HCT116 (cell line): ENCODE results near the gene PPP6R3. TPM values are rescaled to one million over a fixed set of nuclear protein-coding genes. Genes with fewer than 3 reads are reported as not detected.

ENCODE experiments used
- ATAC-seq: fragments of 200-7000 bp; cut with Tn5 transposase; 2 replicates; pipeline ENCODE4 v1.9.1; 2020; ENCODE audit warnings: mild to moderate bottlenecking, moderate library complexity
- BruUV-seq: library from RNA; stranded (reverse); fragments of 400-500 nt; replicated peaks from 2 replicates; lab custom pipeline; 2021; lab: Mats Ljungman, UMichigan
- CTCF ChIA-PET: fragments of 300-600 bp; sonication (Branson Sonifier 250); formaldehyde crosslinking; loops from one replicate; lab custom pipeline; 2021; ENCODE audit warnings: antibody characterized with exemption; lab: Charles Lee
- POLR2A ChIA-PET: fragments of 300-600, 350-600 bp; sonication (Branson Sonifier 250); formaldehyde crosslinking; loops from one replicate; lab custom pipeline; 2021; ENCODE audit warnings: antibody characterized with exemption; lab: Charles Lee
- RAD21 ChIA-PET, 2 experiments: fragments of 300-600 bp; sonication (Branson Sonifier 250); formaldehyde crosslinking; loops; one replicate each; lab custom pipeline; 2023; ENCODE audit warnings: low total read pairs in 2 of 2; ENCODE audit not compliant: uncharacterized antibody in 2 of 2, unreplicated experiment in 2 of 2, low non-redundant PET in 1 of 2; lab: Charles Lee
- DNase-seq: peaks from one replicate; pipeline ENCODE4 v3.0.0-alpha.2; 2010; ENCODE audit warnings: low read depth, low spot score
- H2AFZ ChIP-seq: fragments of 200-600 bp; shearing (Covaris generic), sonication (generic); 2 replicates; pipeline ENCODE4 v1.6.1; 2017; ENCODE audit warnings: low read depth, mixed run types, mixed read lengths, antibody characterized with exemption, low read length; ENCODE audit not compliant: poor library complexity, severe bottlenecking
- H3K27ac ChIP-seq: 2 replicates; pipeline ENCODE4 v1.5.1; 2012; ENCODE audit warnings: low read depth, low read length
- H3K27me3 ChIP-seq: fragments of 200-600 bp; sonication (generic); 2 replicates; pipeline ENCODE4 v1.6.1; 2016; ENCODE audit warnings: mixed run types, low read length, mixed read lengths; ENCODE audit not compliant: insufficient read depth
- H3K36me3 ChIP-seq, 2 experiments: fragments of 200-500 bp in 1 of 2; fragments of 200-600 bp in 1 of 2; sonication (Bioruptor generic) in 1 of 2; sonication (generic) in 1 of 2; 2 replicates each; pipeline versions ENCODE4 v1.5.1 to v1.6.1; 2014 to 2016; ENCODE audit warnings: low read length in 2 of 2, inconsistent platforms in 1 of 2, mixed read lengths in 1 of 2, mixed run types in 1 of 2; ENCODE audit not compliant: insufficient read depth in 2 of 2, control insufficient read depth in 1 of 2
- H3K4me1 ChIP-seq, 2 experiments: fragments of 200-600 bp in 1 of 2; sonication (generic) in 1 of 2; 2 replicates each; pipeline versions ENCODE4 v1.5.1 to v1.6.1; 2012 to 2017; ENCODE audit warnings: low read length in 2 of 2, inconsistent platforms in 1 of 2, mild to moderate bottlenecking in 1 of 2, mixed read lengths in 1 of 2, mixed run types in 1 of 2, moderate library complexity in 1 of 2; ENCODE audit not compliant: insufficient read depth in 2 of 2, control insufficient read depth in 1 of 2
- H3K4me2 ChIP-seq: fragments of 200-600 bp; sonication (generic); 2 replicates; pipeline ENCODE4 v1.6.1; 2017; ENCODE audit warnings: mixed run types, low read length, mixed read lengths
- H3K4me3 ChIP-seq, 2 experiments: fragments of 200-600 bp in 1 of 2; sonication (generic) in 1 of 2; replicated peaks in 1 of 2; 2 replicates each; pipeline ENCODE4 v1.5.1; 2011 to 2016; ENCODE audit warnings: low read length in 2 of 2, control low read depth in 1 of 2, low read depth in 1 of 2, mild to moderate bottlenecking in 1 of 2, mixed read lengths in 1 of 2, mixed run types in 1 of 2
- H3K79me2 ChIP-seq: fragments of 200-600 bp; sonication (generic); 2 replicates; pipeline ENCODE4 v1.6.1; 2017; ENCODE audit warnings: mild to moderate bottlenecking, mixed run types, low read length, moderate library complexity, mixed read lengths; ENCODE audit not compliant: insufficient read depth
- H3K9ac ChIP-seq: fragments of 200-600 bp; sonication (generic); 2 replicates; pipeline ENCODE4 v1.6.1; 2016; ENCODE audit warnings: low read length, mixed read lengths
- H3K9me2 ChIP-seq: fragments of 200-600 bp; sonication (generic), shearing (Covaris generic); 2 replicates; pipeline ENCODE4 v1.6.1; 2017; ENCODE audit warnings: mixed run types, mild to moderate bottlenecking, moderate library complexity; ENCODE audit not compliant: insufficient read depth
- H3K9me3 ChIP-seq, 2 experiments: fragments of 200-500 bp in 1 of 2; fragments of 200-600 bp in 1 of 2; sonication (Bioruptor generic) in 1 of 2; sonication (generic) in 1 of 2; 2 replicates each; pipeline ENCODE4 v1.6.1; 2014 to 2017; ENCODE audit warnings: low read length in 2 of 2, mixed read lengths in 2 of 2, inconsistent platforms in 1 of 2, low read depth in 1 of 2, mild to moderate bottlenecking in 1 of 2, mixed run types in 1 of 2, moderate library complexity in 1 of 2; ENCODE audit not compliant: control insufficient read depth in 1 of 2, insufficient read depth in 1 of 2
- H4K20me1 ChIP-seq: fragments of 200-600 bp; sonication (generic), shearing (Covaris generic); 2 replicates; pipeline ENCODE4 v1.6.1; 2017; ENCODE audit warnings: mixed run types, mild to moderate bottlenecking, moderate library complexity; ENCODE audit not compliant: insufficient read depth
- CBX3 ChIP-seq: IDR thresholded peaks from 2 replicates; pipeline ENCODE4 v1.6.1; 2012; ENCODE audit warnings: low read depth
- CEBPB ChIP-seq: IDR thresholded peaks from 2 replicates; pipeline ENCODE4 v1.6.1; 2012; ENCODE audit warnings: low read depth
- ELF1 ChIP-seq: IDR thresholded peaks from 2 replicates; pipeline ENCODE4 v1.6.1; 2012; ENCODE audit warnings: low read depth, borderline replicate concordance
- EZH2 ChIP-seq: fragments of 200-600 bp; sonication (generic); IDR thresholded peaks from 2 replicates; pipeline ENCODE4 v1.6.1; 2017; ENCODE audit warnings: antibody characterized with exemption, mixed run types
- EZH2phosphoT487 ChIP-seq: fragments of 200-600 bp; IDR thresholded peaks from 2 replicates; pipeline ENCODE4 v1.6.1; 2018; ENCODE audit warnings: antibody characterized with exemption, borderline replicate concordance
- FOSL1 ChIP-seq: IDR thresholded peaks from 2 replicates; pipeline ENCODE4 v1.6.1; 2012; ENCODE audit warnings: low read depth
- JUND ChIP-seq: IDR thresholded peaks from 2 replicates; pipeline ENCODE4 v1.6.1; 2012
- MAX ChIP-seq: IDR thresholded peaks from 2 replicates; pipeline ENCODE4 v1.6.1; 2012
- POLR2A ChIP-seq: IDR thresholded peaks from 2 replicates; pipeline ENCODE4 v1.7.0; 2011; ENCODE audit warnings: borderline replicate concordance; ENCODE audit not compliant: insufficient read depth, insufficient read length; ENCODE audit errors: extremely low read depth
- RAD21 ChIP-seq: IDR thresholded peaks from 2 replicates; pipeline ENCODE4 v1.6.1; 2012; ENCODE audit warnings: low read depth, mild to moderate bottlenecking
- REST ChIP-seq: IDR thresholded peaks from 2 replicates; pipeline ENCODE4 v1.6.1; 2012; ENCODE audit warnings: low read depth
- SIN3A ChIP-seq: IDR thresholded peaks from 2 replicates; pipeline ENCODE4 v1.6.1; 2012; ENCODE audit warnings: low read depth
- SP1 ChIP-seq: IDR thresholded peaks from 2 replicates; pipeline ENCODE4 v1.6.1; 2012; ENCODE audit warnings: low read depth
- TCF7L2 ChIP-seq: IDR thresholded peaks from 2 replicates; pipeline ENCODE4 v1.7.0; 2011; ENCODE audit warnings: borderline replicate concordance, inconsistent platforms; ENCODE audit not compliant: insufficient read depth, insufficient read length; ENCODE audit errors: extremely low read depth
- YY1 ChIP-seq: IDR thresholded peaks from 2 replicates; pipeline ENCODE4 v1.6.1; 2011; ENCODE audit warnings: low read length, low read depth, moderate library complexity, mild to moderate bottlenecking; ENCODE audit not compliant: insufficient replicate concordance; ENCODE audit errors: extremely low read depth
- ZBTB33 ChIP-seq: IDR thresholded peaks from 2 replicates; pipeline ENCODE4 v1.6.1; 2011; ENCODE audit warnings: mild to moderate bottlenecking, low read length, moderate library complexity; ENCODE audit not compliant: insufficient replicate concordance; ENCODE audit errors: extremely low read depth
- ZFX ChIP-seq: fragments of 450-650 bp; IDR thresholded peaks from 2 replicates; pipeline ENCODE4 v1.6.1; 2017
- ZNF274 ChIP-seq: fragments of 200-500 bp; sonication (Bioruptor generic); IDR thresholded peaks from 2 replicates; pipeline ENCODE4 v1.6.1; 2014; ENCODE audit warnings: mild to moderate bottlenecking, low read depth, low read length, inconsistent platforms
- intact Hi-C: fragments of 100-400 bp; cut with micrococcal nuclease; formaldehyde crosslinking; loops from 2 replicates; pipeline ENCODE4 v1.10.0; 2022
- total RNA-seq: library from RNA; stranded (reverse); gene quantifications from one replicate; pipeline ENCODE4 v1.2.1, GENCODE V29; 2021; ENCODE audit not compliant: unreplicated experiment

The PPP6R3 gene
- total RNA-seq, 1 experiment from 2014 or later: 113 TPM

- TF ChIP-seq MAX: no peak
- TF ChIP-seq JUND: no peak
- TF ChIP-seq ELF1: no peak
- TF ChIP-seq ZNF274: no peak
- no peak for TF ChIP-seq CEBPB
- TF ChIP-seq YY1: no peak
- TF ChIP-seq SP1: no peak
- no peak for TF ChIP-seq FOSL1
- no peak for TF ChIP-seq RAD21
Observed at GRCh38 chr11:68525930-68526329, 65.4 kb downstream of the PPP6R3 start (continued).

GRCh38 chr11:68527585-68527984 lies 67.0 kb downstream of the PPP6R3 start:
- H3K27me3 ChIP-seq: no peaks in the 10 kb centered on the region
- POLR2A ChIA-PET: no interaction called here
- H2AFZ ChIP-seq: no peak overlapping the region
- H3K4me2 ChIP-seq: no peak overlapping the region
- RAD21 ChIA-PET: no interaction called here
- CTCF ChIA-PET: no interaction called here
- peaks cover 19 to 39% of the 10 kb centered on the region in 2 experiments; a peak in 3 of 4 replicates for H3K36me3 ChIP-seq
- intact Hi-C loops: no loop called here
- peaks cover 99% of the 10 kb centered on the region for H3K79me2 ChIP-seq
- TF ChIP-seq ELF1 (no peak), SIN3A (no peak), MAX (no peak), ZFX (no peak), ZBTB33 (no peak), JUND (no peak), SP1 (no peak), RAD21 (no peak), CEBPB (no peak), TCF7L2 (no peak), EZH2phosphoT487 (no peak), REST (no peak), FOSL1 (no peak), ZNF274 (no peak), POLR2A (no peak), EZH2 (no peak), CBX3 (no peak)
- H3K9me2 ChIP-seq: no peaks in the 10 kb centered on the region
- peaks cover 2 to 11% of the 10 kb centered on the region in 2 experiments; a peak in 2 of 4 replicates for H3K4me1 ChIP-seq
- no peak overlapping the region for H3K4me3 ChIP-seq
- no peaks in the 10 kb centered on the region for H3K9me3 ChIP-seq
- peaks cover 19% of the 10 kb centered on the region for H4K20me1 ChIP-seq
- no TSS peak for BruUV-seq
- H3K27ac ChIP-seq: no peak overlapping the region
- DNase-seq (no peak), ATAC-seq (no peak; the same call in 1 of the 2 replicates)
- H3K9ac ChIP-seq: no peak overlapping the region
